Lower leg skin (tissue), 3 donors: ENCODE measurements around the gene CNPY1.

Experiments
- CTCF ChIP-seq, 3 donors: fragments of 450-650 bp; IDR thresholded peaks; one replicate each; pipeline ENCODE4 v1.5.1; 2016; ENCODE audit warnings: antibody characterized with exemption in 3 of 3, mild to moderate bottlenecking in 3 of 3, moderate library complexity in 2 of 3
- POLR2A ChIP-seq, 2 donors: fragments of 450-650 bp; IDR thresholded peaks; one replicate each; pipeline ENCODE4 v1.6.1; 2016 to 2017; ENCODE audit warnings: antibody characterized with exemption in 2 of 2, mild to moderate bottlenecking in 1 of 2, moderate library complexity in 1 of 2

- TF ChIP-seq CTCF (IDR thresholded peaks at IDR 0.05) (no peak), POLR2A (IDR thresholded peaks at IDR 0.05) (no peak)
Measured at GRCh38 chr7:155566011-155566836, 19.9 kb upstream of the CNPY1 start.
